AG04450 (cell line): ENCODE results near the gene LMOD3. TPM values are rescaled to one million over a fixed set of nuclear protein-coding genes. Genes with fewer than 3 reads are reported as not detected.

Experiments
- CTCF ChIA-PET: fragments of 300-600, 350-600 bp; formaldehyde crosslinking; extraction: SDS; loops from one replicate; lab custom pipeline; 2022; ENCODE audit warnings: antibody characterized with exemption, inconsistent platforms; lab: Charles Lee
- POLR2A ChIA-PET: fragments of 350-600 bp; formaldehyde crosslinking; extraction: SDS; loops from one replicate; lab custom pipeline; 2021; ENCODE audit warnings: antibody characterized with exemption, inconsistent platforms; lab: Yijun Ruan, JAX
- DNase-seq: peaks from one replicate; pipeline ENCODE4 v3.0.0-alpha.2; 2011; ENCODE audit warnings: low read depth, low spot score
- H3K27ac ChIP-seq: one replicate; pipeline ENCODE4 v1.5.1; 2012; ENCODE audit warnings: low read depth, low read length, control low read depth
- H3K27me3 ChIP-seq: one replicate; pipeline ENCODE4 v1.6.0; 2012; ENCODE audit warnings: low read length; ENCODE audit not compliant: control insufficient read depth, insufficient read depth
- H3K4me3 ChIP-seq: 2 replicates; pipeline ENCODE4 v1.5.1; 2011; ENCODE audit warnings: mild to moderate bottlenecking, low read depth, low read length, control low read depth
- H3K9me3 ChIP-seq: 2 replicates; pipeline ENCODE4 v1.5.1; 2012; ENCODE audit warnings: low read length; ENCODE audit not compliant: control insufficient read depth, insufficient read depth
- polyA plus RNA-seq: library from polyadenylated mRNA; depleted of rRNA; stranded (reverse); fragments of >200 nt; gene quantifications from 2 replicates; pipeline ENCODE4 v1.2.3, GENCODE V29; 2011
- TF ChIP-seq, protein P1 (sequence below): IDR thresholded peaks from 2 replicates; pipeline ENCODE4 v1.5.1; 2011; ENCODE audit warnings: low read depth, low read length, control low read depth, inconsistent platforms

LMOD3 gene
- polyA plus RNA-seq, 1 experiment: not detected

DNA sequence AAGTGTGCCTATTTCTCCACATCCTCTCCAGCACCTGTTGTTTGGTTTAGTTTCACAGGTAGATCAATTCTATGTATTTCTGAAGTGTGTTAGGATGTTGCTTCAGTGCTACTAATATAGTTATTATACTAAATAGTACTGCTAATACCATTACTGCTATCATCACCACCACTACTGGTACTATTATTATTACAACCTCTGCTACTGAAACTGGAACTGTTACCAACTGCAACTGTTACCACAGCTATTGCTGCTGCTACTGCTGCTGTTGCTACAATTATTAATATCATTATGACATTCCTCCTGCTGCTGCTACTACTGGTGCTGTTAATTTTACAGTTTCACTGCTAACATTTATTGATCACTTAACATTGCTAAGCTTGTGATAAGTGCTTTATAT is 8.3 kb upstream of the LMOD3 start:
- Histone ChIP-seq H3K27ac (no peak overlapping the region), H3K4me3 (no peak overlapping the region), H3K9me3 (no peaks in the 10 kb centered on the region), H3K27me3 (peaks cover 2% of the 10 kb centered on the region)
- TF ChIP-seq, protein P1, sequence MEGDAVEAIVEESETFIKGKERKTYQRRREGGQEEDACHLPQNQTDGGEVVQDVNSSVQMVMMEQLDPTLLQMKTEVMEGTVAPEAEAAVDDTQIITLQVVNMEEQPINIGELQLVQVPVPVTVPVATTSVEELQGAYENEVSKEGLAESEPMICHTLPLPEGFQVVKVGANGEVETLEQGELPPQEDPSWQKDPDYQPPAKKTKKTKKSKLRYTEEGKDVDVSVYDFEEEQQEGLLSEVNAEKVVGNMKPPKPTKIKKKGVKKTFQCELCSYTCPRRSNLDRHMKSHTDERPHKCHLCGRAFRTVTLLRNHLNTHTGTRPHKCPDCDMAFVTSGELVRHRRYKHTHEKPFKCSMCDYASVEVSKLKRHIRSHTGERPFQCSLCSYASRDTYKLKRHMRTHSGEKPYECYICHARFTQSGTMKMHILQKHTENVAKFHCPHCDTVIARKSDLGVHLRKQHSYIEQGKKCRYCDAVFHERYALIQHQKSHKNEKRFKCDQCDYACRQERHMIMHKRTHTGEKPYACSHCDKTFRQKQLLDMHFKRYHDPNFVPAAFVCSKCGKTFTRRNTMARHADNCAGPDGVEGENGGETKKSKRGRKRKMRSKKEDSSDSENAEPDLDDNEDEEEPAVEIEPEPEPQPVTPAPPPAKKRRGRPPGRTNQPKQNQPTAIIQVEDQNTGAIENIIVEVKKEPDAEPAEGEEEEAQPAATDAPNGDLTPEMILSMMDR: no peak
- no peak for DNase-seq
- POLR2A ChIA-PET: no interaction called here
- CTCF ChIA-PET: interaction anchor here (0.9 kb wide), 1 partner anchor 10 kb away, joined by 3 read pairs; no protein-coding TSS in a partner anchor

GRCh38 chr3:69129531-69129930 is 7.1 kb upstream of the LMOD3 start:
- H3K9me3 ChIP-seq: no peaks in the 10 kb centered on the region
- no peak overlapping the region for H3K27ac ChIP-seq
- H3K27me3 ChIP-seq: peaks cover 2% of the 10 kb centered on the region
- CTCF ChIA-PET: interaction anchor here (1.3 kb wide), 1 partner anchor 9 kb away, joined by 13 read pairs; no protein-coding TSS in a partner anchor
- DNase-seq: no peak
- no peak overlapping the region for H3K4me3 ChIP-seq
- POLR2A ChIA-PET: no interaction called here
- TF ChIP-seq, protein P1: no peak

GRCh38 chr3:69128509-69128908 is 6.1 kb upstream of the LMOD3 start:
- POLR2A ChIA-PET: no interaction called here

GRCh38 chr3:69126999-69127398 is 4.6 kb upstream of the LMOD3 start:
- Histone ChIP-seq H3K4me3 (no peak overlapping the region), H3K9me3 (no peaks in the 10 kb centered on the region), H3K27ac (no peak overlapping the region), H3K27me3 (peaks cover 5% of the 10 kb centered on the region)
- ChIA-PET POLR2A (no interaction called here), CTCF (interaction anchor here (1.2 kb wide), 1 partner anchor 34 kb away, joined by 7 read pairs; no protein-coding TSS in a partner anchor)
- no peak for DNase-seq
- TF ChIP-seq, protein P1: no peak

More at GRCh38 chr3:69128509-69128908, 6.1 kb upstream of the LMOD3 start:
- CTCF ChIA-PET: interaction anchor here (0.6 kb wide), 2 partner anchors 157 to 177 kb away, joined by 3 read pairs; no protein-coding TSS in a partner anchor
- TF ChIP-seq, protein P1: no peak
- no peak overlapping the region for H3K27ac ChIP-seq
- no peak overlapping the region for H3K4me3 ChIP-seq
- peaks cover 2% of the 10 kb centered on the region for H3K27me3 ChIP-seq
- no peaks in the 10 kb centered on the region for H3K9me3 ChIP-seq
- DNase-seq: no peak

- Histone ChIP-seq H3K27me3 (peaks cover 5% of the 10 kb centered on the region), H3K4me3 (no peak overlapping the region), H3K9me3 (no peaks in the 10 kb centered on the region), H3K27ac (no peak overlapping the region)
- POLR2A ChIA-PET: no interaction called here
- TF ChIP-seq, protein P1: no peak
- CTCF ChIA-PET: interaction anchor here (0.6 to 1.8 kb wide), 4 partner anchors 10 to 613 kb away, joined by 3 to 16 read pairs (median 6); partner anchors contain the start of gene MITF
- no peak for DNase-seq
Measured at GRCh38 chr3:69126216-69126615, 3.8 kb upstream of the LMOD3 start.
